Astrocyte of the cerebellum (primary cell): ENCODE measurements around the gene IRS2.

ENCODE experiments used
- DNase-seq: peaks from one replicate; pipeline ENCODE4 v3.0.0-alpha.2; 2011; ENCODE audit warnings: low read depth
- H3K4me3 ChIP-seq: 2 replicates; pipeline ENCODE4 v1.5.1; 2011; ENCODE audit warnings: mild to moderate bottlenecking, low read depth, low read length, moderate library complexity
- CTCF ChIP-seq: IDR thresholded peaks from 2 replicates; pipeline ENCODE4 v1.5.1; 2012; ENCODE audit warnings: low read length, low read depth, moderate library complexity, mild to moderate bottlenecking; ENCODE audit errors: missing control alignments
- in situ Hi-C: cut with HindIII; loops from 2 replicates; pipeline ENCODE4 v1.10.0; 2017; ENCODE audit warnings: low sequenced_read_pairs

Gene IRS2

GRCh38 chr13:109715902-109716301 lies 70.5 kb downstream of the IRS2 start:
- in situ Hi-C loops, result no loop called here
- no peak for TF ChIP-seq CTCF
- DNase-seq, result no peak
- H3K4me3 ChIP-seq, result no peak overlapping the region

GRCh38 chr13:109713681-109714080 lies 72.7 kb downstream of the IRS2 start:
- in situ Hi-C loops, result no loop called here
- DNase-seq, result no peak
- no peak overlapping the region for H3K4me3 ChIP-seq
- TF ChIP-seq CTCF, result no peak

- no peak for DNase-seq
- TF ChIP-seq CTCF, result no peak
- in situ Hi-C loops, result no loop called here
- H3K4me3 ChIP-seq, result no peak overlapping the region
Measured at GRCh38 chr13:109712124-109712722, 74.2 kb downstream of the IRS2 start.

GRCh38 chr13:109707742-109708617 lies 78.4 kb downstream of the IRS2 start:
- DNase-seq, result no peak
- no peak for TF ChIP-seq CTCF
- in situ Hi-C loops, result no loop called here
- no peak overlapping the region for H3K4me3 ChIP-seq

GRCh38 chr13:109707044-109707741 lies 79.2 kb downstream of the IRS2 start:
- TF ChIP-seq CTCF, result no peak

GRCh38 chr13:109706015-109706715 lies 80.2 kb downstream of the IRS2 start:
- H3K4me3 ChIP-seq, result no peak overlapping the region
- TF ChIP-seq CTCF, result no peak
- in situ Hi-C loops, result no loop called here
- DNase-seq, result no peak

More at GRCh38 chr13:109707044-109707741, 79.2 kb downstream of the IRS2 start:
- H3K4me3 ChIP-seq, result no peak overlapping the region
- in situ Hi-C loops, result no loop called here
- DNase-seq, result no peak
